Subcutaneous abdominal adipose tissue (tissue), 5 donors: Measurements from ENCODE around the gene RSAD1.
A peak's percentile ranks its signal among the peaks of the same experiment; 100 is the strongest.
"Not testable (repeated sequence)": the region's sequence is repeated elsewhere in the genome, so short reads cannot be mapped to it uniquely, and the experiment has no call there.

ENCODE experiments used
- H3K27ac ChIP-seq: one replicate; pipeline ENCODE4 v1.7.0; 2013; ENCODE audit warnings: low read depth, mild to moderate bottlenecking, inconsistent platforms, low read length, moderate library complexity
- H3K27me3 ChIP-seq, 5 donors: one replicate each; pipeline ENCODE4 v1.7.0; 2013; ENCODE audit warnings: low read length in 5 of 5, inconsistent platforms in 1 of 5; ENCODE audit not compliant: control insufficient read depth in 5 of 5, insufficient read depth in 4 of 5
- H3K36me3 ChIP-seq, 5 donors: one replicate each; pipeline ENCODE4 v1.7.0; 2013; ENCODE audit warnings: low read length in 5 of 5; ENCODE audit not compliant: control insufficient read depth in 5 of 5, insufficient read depth in 5 of 5
- H3K4me1 ChIP-seq, 5 donors: one replicate each; pipeline ENCODE4 v1.7.0; 2013; ENCODE audit warnings: low read length in 5 of 5, mild to moderate bottlenecking in 3 of 5, moderate library complexity in 1 of 5; ENCODE audit not compliant: control insufficient read depth in 5 of 5, insufficient read depth in 5 of 5
- H3K4me3 ChIP-seq, 5 donors: one replicate each; pipeline ENCODE4 v1.7.0; 2013; ENCODE audit warnings: low read length in 5 of 5, low read depth in 1 of 5
- H3K9ac ChIP-seq, 5 donors: one replicate each; pipeline ENCODE4 v1.7.0; 2013; ENCODE audit warnings: low read length in 5 of 5, mild to moderate bottlenecking in 4 of 5, moderate library complexity in 3 of 5
- H3K9me3 ChIP-seq, 5 donors: one replicate each; pipeline ENCODE4 v1.7.0; 2013; ENCODE audit warnings: low read length in 5 of 5; ENCODE audit not compliant: control insufficient read depth in 5 of 5
- donor health status: healthy.
- donor health status: healthy.
- donor health status: healthy.
- donor health status: healthy.
- donor health status: healthy.

Gene RSAD1

DNA sequence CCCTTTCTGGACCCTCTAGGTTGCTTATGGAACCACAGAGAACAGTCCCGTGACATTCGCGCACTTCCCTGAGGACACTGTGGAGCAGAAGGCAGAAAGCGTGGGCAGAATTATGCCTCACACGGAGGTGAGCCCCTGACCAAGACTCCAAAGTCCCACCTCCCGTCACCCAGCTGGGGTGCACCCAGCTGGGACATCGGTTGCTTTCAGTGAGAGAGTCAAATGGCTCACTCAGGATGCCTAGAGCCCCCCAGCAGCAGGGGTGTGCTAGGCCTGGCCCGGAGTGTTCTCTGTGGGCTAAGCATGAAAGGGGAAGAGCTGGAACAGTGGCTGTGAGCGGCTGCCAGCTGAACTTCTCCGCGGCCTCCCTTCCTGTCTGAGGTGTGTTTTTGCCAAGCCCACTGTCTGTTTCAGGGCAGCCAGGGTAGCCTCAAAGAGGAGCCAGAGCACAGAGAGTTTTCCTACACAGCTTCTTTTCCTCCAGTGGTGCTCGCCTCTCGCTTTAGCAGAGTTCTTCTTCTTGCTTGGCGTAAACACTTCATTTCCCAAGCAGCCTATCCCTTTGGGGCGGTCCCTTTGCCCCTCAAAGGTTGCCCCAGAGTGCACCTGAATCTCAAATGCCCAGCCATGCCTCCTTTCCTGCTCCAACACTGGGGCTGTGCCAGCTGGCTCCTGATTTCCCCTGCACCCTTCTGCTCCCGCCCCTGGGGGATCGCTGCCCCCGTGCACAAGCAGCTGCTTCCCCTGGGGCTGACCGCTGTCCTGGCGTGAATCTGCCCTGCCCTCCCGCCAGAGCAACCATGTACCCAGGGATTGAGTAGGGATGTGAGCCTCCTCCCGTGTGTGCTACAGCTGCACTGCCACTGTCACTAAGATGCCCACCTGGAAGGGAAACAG lies 7.4 kb upstream of the RSAD1 start:
- H3K4me1 ChIP-seq: peaks cover 0 to 15% (median 13%) of the 10 kb centered on the region in 5 donors
- no peak overlapping the region for H3K4me3 ChIP-seq
- no peak overlapping the region for H3K27ac ChIP-seq
- no peaks in the 10 kb centered on the region for H3K9me3 ChIP-seq
- H3K27me3 ChIP-seq: peaks cover 6 to 20% (median 10%) of the 10 kb centered on the region in 5 donors
- H3K36me3 ChIP-seq: peaks cover 3 to 40% (median 30%) of the 10 kb centered on the region in 5 donors
- H3K9ac ChIP-seq: no peak overlapping the region

DNA sequence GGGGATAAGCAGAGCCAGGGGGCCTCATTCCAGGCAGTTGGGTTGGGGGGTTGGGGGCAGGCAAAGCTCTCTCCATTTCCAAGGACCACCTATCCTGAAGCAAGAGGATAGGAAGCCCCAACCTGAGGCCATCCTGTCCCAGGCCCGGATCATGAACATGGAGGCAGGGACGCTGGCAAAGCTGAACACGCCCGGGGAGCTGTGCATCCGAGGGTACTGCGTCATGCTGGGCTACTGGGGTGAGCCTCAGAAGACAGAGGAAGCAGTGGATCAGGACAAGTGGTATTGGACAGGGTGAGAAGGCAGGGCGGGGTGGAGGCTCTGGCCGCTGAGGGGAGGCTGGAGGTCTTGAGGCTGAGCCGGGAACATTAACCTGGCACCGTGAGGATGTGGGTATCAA lies 6.4 kb upstream of the RSAD1 start:
- H3K4me1 ChIP-seq: peaks cover 0 to 15% (median 13%) of the 10 kb centered on the region in 5 donors
- H3K27me3 ChIP-seq: peaks cover 6 to 12% (median 10%) of the 10 kb centered on the region in 5 donors
- H3K9ac ChIP-seq: no peak overlapping the region

DNA sequence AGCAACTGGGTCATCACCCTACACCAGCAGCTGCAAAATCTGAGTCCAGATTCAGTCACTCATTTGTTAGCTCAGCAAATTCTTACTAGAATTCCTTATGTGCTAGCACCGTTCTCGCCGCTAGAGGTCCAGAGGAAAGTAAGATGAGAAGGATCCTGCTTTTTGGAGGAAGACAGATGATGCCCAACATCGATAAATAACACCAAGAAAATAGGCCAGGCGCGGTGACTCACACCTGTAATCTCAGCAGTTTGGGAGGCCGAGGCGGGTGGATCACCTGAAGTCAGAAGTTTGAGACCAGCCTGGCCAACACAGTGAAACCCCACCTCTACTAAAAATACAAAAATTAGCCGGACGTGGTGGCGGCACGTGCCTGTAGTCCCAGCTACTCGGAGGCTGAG lies 5.9 kb upstream of the RSAD1 start:
- not testable (repeated sequence) for H3K27me3 ChIP-seq, H3K27ac ChIP-seq
- peaks cover 0 to 16% (median 13%) of the 10 kb centered on the region in 5 donors for H3K4me1 ChIP-seq

More for the DNA sequence above, 6.4 kb upstream of the RSAD1 start:
- Histone ChIP-seq H3K27ac (no peak overlapping the region), H3K9me3 (no peaks in the 10 kb centered on the region), H3K4me3 (no peak overlapping the region), H3K36me3 (peaks cover 3 to 40% (median 29%) of the 10 kb centered on the region in 5 donors)

DNA sequence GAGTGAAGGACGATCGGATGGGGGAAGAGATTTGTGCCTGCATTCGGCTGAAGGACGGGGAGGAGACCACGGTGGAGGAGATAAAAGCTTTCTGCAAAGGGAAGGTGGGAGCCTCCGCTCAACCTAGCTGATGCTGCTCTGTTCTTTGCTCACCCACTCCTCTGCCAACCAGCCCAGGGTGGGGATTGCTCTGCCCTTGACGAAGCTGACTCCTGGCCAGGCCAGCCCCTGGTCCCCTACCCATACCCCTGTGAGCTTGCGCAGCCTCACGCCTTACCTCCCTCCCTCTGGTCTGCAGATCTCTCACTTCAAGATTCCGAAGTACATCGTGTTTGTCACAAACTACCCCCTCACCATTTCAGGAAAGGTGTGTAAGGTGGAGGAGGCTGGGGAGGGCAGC lies 4.8 kb upstream of the RSAD1 start:
- Histone ChIP-seq H3K4me1 (peaks cover 4 to 15% (median 11%) of the 10 kb centered on the region in 5 donors), H3K9me3 (no peaks in the 10 kb centered on the region), H3K27ac (no peak overlapping the region), H3K36me3 (peaks cover 3 to 40% (median 29%) of the 10 kb centered on the region in 5 donors), H3K27me3 (no peaks in the 10 kb centered on the region), H3K4me3 (no peak overlapping the region), H3K9ac (no peak overlapping the region)

More for the DNA sequence above, 5.9 kb upstream of the RSAD1 start:
- H3K4me3 ChIP-seq, H3K9ac ChIP-seq, H3K9me3 ChIP-seq: not testable (repeated sequence)
- peaks cover 3 to 40% (median 29%) of the 10 kb centered on the region in 5 donors for H3K36me3 ChIP-seq

DNA sequence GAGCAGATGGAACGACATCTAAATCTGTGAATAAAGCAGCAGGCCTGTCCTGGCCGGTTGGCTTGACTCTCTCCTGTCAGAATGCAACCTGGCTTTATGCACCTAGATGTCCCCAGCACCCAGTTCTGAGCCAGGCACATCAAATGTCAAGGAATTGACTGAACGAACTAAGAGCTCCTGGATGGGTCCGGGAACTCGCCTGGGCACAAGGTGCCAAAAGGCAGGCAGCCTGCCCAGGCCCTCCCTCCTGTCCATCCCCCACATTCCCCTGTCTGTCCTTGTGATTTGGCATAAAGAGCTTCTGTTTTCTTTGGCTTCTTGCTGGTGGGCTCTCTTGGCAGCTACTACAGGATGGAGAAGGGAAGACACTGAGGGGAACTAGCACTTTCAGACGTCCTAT lies 4.1 kb upstream of the RSAD1 start:
- Histone ChIP-seq H3K36me3 (peaks cover 3 to 40% (median 29%) of the 10 kb centered on the region in 5 donors), H3K27me3 (no peaks in the 10 kb centered on the region), H3K4me3 (no peak overlapping the region), H3K27ac (no peak overlapping the region), H3K9ac (no peak overlapping the region), H3K4me1 (peaks cover 5 to 16% (median 13%) of the 10 kb centered on the region in 5 donors), H3K9me3 (no peaks in the 10 kb centered on the region)

DNA sequence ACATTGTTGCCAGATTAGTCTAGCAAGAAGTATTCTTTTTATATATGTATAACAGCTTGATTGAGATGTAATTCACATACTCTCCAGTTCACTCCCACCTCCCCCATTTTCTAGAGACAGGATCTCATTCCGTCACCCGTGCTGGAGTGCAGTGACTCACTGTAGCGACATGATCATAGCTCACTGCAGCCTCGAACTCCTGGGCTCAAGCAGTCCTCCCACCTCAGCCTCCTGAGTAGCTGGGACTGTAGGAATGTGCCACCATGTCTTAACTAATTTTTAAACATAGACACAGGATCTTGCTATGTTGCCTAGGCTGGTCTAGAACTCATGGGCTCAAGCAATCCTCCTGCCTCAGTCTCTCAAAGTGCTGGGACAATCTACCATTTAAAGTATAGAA lies 3.3 kb upstream of the RSAD1 start:
- H3K27me3 ChIP-seq: no peaks in the 10 kb centered on the region
- H3K9me3 ChIP-seq: no peaks in the 10 kb centered on the region
- H3K36me3 ChIP-seq: peaks cover 3 to 40% (median 32%) of the 10 kb centered on the region in 5 donors
- H3K9ac ChIP-seq: no peak overlapping the region
- no peak overlapping the region for H3K27ac ChIP-seq
- peaks cover 9 to 24% (median 18%) of the 10 kb centered on the region in 5 donors for H3K4me1 ChIP-seq
- H3K4me3 ChIP-seq: no peak overlapping the region

DNA sequence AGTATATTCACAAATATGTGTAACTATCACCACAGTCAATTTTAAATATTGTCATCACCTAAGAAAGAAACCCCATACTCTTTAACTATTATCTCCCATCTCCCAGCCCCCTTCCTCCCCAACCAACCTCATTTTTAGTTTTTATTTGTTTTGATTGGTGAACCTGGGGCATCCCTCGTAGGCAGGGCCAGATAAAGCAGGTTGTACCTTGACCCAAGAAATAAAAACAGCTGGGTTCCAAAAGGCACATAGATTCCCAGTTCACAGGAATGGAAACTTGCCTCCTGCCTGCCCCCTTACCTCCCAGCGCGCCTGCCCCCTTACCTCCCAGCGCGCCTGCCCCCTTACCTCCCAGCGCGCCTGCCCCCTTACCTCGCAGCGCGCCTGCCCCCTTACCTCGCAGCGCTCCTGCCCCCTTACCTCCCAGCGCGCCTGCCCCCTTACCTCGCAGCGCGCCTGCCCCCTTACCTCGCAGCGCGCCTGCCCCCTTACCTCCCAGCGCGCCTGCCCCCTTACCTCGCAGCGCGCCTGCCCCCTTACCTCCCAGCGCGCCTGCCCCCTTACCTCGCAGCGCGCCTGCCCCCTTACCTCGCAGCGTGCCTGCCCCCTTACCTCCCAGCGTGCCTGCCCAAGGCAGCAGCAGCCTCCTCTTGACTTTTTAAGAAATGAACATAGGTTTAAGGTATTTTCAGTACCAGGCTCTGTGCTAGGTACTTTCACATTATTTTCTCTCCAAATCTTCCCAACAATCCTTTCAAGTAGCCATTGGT lies 2.7 kb upstream of the RSAD1 start:
- not testable (repeated sequence) for H3K9ac ChIP-seq, H3K4me3 ChIP-seq, H3K27me3 ChIP-seq, H3K27ac ChIP-seq, H3K9me3 ChIP-seq
- H3K4me1 ChIP-seq: peaks cover 9 to 24% (median 21%) of the 10 kb centered on the region in 5 donors
- H3K36me3 ChIP-seq: peaks cover 3 to 36% (median 32%) of the 10 kb centered on the region in 5 donors

DNA sequence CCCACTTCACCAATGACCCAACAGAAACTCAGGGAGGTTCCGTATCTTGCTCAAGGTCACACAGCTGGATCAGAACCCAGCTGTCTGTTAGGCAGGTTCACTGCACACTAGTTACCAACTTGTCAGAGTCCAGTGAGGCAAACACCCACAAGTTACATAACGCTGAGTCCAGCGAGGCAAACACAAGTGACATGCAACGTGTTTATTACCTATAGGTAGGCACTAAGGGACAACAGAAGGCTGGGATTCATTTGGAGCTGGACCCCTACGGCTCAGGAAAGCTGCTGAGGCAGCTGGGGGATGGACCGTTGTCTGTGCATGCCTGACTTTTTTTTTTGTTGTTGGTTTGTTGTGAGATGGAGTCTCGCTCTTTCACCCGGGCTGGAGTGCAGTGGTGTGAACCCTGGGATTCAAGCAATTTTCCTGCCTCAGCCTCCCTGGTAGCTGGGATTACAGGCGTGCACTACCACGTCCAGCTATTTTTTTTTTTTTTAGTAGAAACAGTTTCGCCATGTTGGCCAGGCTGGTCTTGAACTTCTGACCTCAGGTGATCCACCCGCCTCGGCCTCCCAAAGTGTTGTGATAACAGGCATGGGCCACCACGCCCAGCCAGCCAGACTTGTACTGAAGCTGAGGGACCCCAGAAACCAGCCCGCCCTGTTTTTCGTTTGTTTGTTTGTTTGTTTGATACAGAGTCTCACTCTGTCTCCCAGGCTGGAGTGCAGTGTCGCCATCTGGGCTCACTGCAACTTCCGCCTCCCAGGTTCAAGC lies 1.9 kb upstream of the RSAD1 start:
- no peak overlapping the region for H3K27ac ChIP-seq
- H3K27me3 ChIP-seq: no peaks in the 10 kb centered on the region
- no peak overlapping the region for H3K4me3 ChIP-seq
- H3K9me3 ChIP-seq: no peaks in the 10 kb centered on the region
- peaks cover 9 to 24% (median 21%) of the 10 kb centered on the region in 5 donors for H3K4me1 ChIP-seq
- H3K9ac ChIP-seq: no peak overlapping the region
- H3K36me3 ChIP-seq: peaks cover 3 to 28% (median 26%) of the 10 kb centered on the region in 5 donors

DNA sequence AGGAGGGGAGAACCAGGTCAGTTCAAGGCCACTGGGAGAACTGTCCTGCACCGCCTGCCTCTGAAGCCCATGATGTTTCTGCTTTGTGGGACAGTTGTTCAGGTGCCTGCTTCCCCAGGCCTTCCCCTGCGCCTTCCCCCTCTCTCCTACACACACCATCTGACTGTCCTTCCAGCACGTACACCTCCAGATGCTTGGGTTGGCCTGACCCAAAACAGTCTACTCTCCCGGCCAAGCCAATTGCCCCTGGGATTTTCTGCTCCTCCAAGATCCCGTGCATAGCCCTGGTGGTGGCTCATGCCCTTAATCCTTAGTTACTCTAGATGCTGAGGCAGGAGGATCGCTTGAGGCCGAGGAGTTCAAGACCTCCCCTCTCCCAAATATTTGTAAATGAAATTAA lies 684 bp upstream of the RSAD1 start:
- Histone ChIP-seq H3K9me3 (no peaks in the 10 kb centered on the region), H3K27ac (peak overlapping the region; percentile 86), H3K9ac (peak overlapping the region; percentile 32 to 88 (median 78))

More for the DNA sequence above, 684 bp upstream of the RSAD1 start:
- peaks cover 3 to 25% (median 21%) of the 10 kb centered on the region in 5 donors for H3K36me3 ChIP-seq
- peak overlapping the region in 4 of 5 donors; percentile 65 to 91 (median 80) for H3K4me3 ChIP-seq
- H3K27me3 ChIP-seq: no peaks in the 10 kb centered on the region
- H3K4me1 ChIP-seq: peaks cover 12 to 34% (median 29%) of the 10 kb centered on the region in 5 donors
